KOPT-K1 (cell line): ENCODE measurements around the gene CHAF1B.

Source experiments
- H3K27ac ChIP-seq: fragments of 200-600 bp; sonication (generic); 2 replicates; pipeline ENCODE4 v1.5.1; 2016; ENCODE audit warnings: antibody characterized with exemption, mild to moderate bottlenecking, low read depth, low read length; ENCODE audit not compliant: poor library complexity, severe bottlenecking
- H3K36me3 ChIP-seq: fragments of 200-600 bp; sonication (generic); 2 replicates; pipeline ENCODE4 v1.5.1; 2017; ENCODE audit warnings: antibody characterized with exemption, mild to moderate bottlenecking, low read length, moderate library complexity; ENCODE audit not compliant: insufficient read depth
- H3K9me3 ChIP-seq: fragments of 200-600 bp; sonication (generic); 2 replicates; pipeline ENCODE4 v1.5.1; 2017; ENCODE audit warnings: antibody characterized with exemption, low read length, mild to moderate bottlenecking; ENCODE audit not compliant: insufficient read depth, poor library complexity, severe bottlenecking

Gene CHAF1B

GRCh38 chr21:36402339-36402738 lies 17.1 kb downstream of the CHAF1B start:
- Histone ChIP-seq H3K27ac (no peak overlapping the region), H3K9me3 (no peaks in the 10 kb centered on the region), H3K36me3 (peaks cover 85% of the 10 kb centered on the region)

GRCh38 chr21:36403713-36404112 lies 18.5 kb downstream of the CHAF1B start:
- Histone ChIP-seq H3K27ac (no peak overlapping the region), H3K9me3 (no peaks in the 10 kb centered on the region), H3K36me3 (peaks cover 84% of the 10 kb centered on the region)

- Histone ChIP-seq H3K9me3 (no peaks in the 10 kb centered on the region), H3K36me3 (peaks cover 88% of the 10 kb centered on the region), H3K27ac (no peak overlapping the region)
Observed at GRCh38 chr21:36408568-36408967, 23.4 kb downstream of the CHAF1B start.

GRCh38 chr21:36411301-36411700 lies 26.1 kb downstream of the CHAF1B start:
- Histone ChIP-seq H3K27ac (no peak overlapping the region), H3K36me3 (peaks cover 98% of the 10 kb centered on the region), H3K9me3 (no peaks in the 10 kb centered on the region)

GRCh38 chr21:36412916-36413315 lies 27.7 kb downstream of the CHAF1B start:
- H3K9me3 ChIP-seq, result no peaks in the 10 kb centered on the region
- H3K36me3 ChIP-seq, result peaks cover 97% of the 10 kb centered on the region

GRCh38 chr21:36415375-36415774 lies 30.2 kb downstream of the CHAF1B start:
- Histone ChIP-seq H3K9me3 (no peaks in the 10 kb centered on the region), H3K27ac (no peak overlapping the region), H3K36me3 (peaks cover 97% of the 10 kb centered on the region)

More at GRCh38 chr21:36412916-36413315, 27.7 kb downstream of the CHAF1B start:
- no peak overlapping the region for H3K27ac ChIP-seq

- no peak overlapping the region for H3K27ac ChIP-seq
- H3K9me3 ChIP-seq, result no peaks in the 10 kb centered on the region
- H3K36me3 ChIP-seq, result peaks cover 76% of the 10 kb centered on the region
Observed at GRCh38 chr21:36419241-36419640, 34.0 kb downstream of the CHAF1B start.

- no peak overlapping the region for H3K27ac ChIP-seq
Observed at GRCh38 chr21:36419996-36420395, 34.8 kb downstream of the CHAF1B start.

GRCh38 chr21:36420571-36421339 lies 35.6 kb downstream of the CHAF1B start:
- H3K36me3 ChIP-seq, result peaks cover 62% of the 10 kb centered on the region
- no peak overlapping the region for H3K27ac ChIP-seq
- H3K9me3 ChIP-seq, result no peaks in the 10 kb centered on the region

More at GRCh38 chr21:36419996-36420395, 34.8 kb downstream of the CHAF1B start:
- H3K9me3 ChIP-seq, result no peaks in the 10 kb centered on the region
- peaks cover 69% of the 10 kb centered on the region for H3K36me3 ChIP-seq

GRCh38 chr21:36422279-36423098 lies 37.3 kb downstream of the CHAF1B start:
- H3K9me3 ChIP-seq, result no peaks in the 10 kb centered on the region
- H3K27ac ChIP-seq, result no peak overlapping the region
- peaks cover 46% of the 10 kb centered on the region for H3K36me3 ChIP-seq

GRCh38 chr21:36423771-36424433 lies 38.7 kb downstream of the CHAF1B start:
- Histone ChIP-seq H3K27ac (no peak overlapping the region), H3K36me3 (peaks cover 32% of the 10 kb centered on the region), H3K9me3 (no peaks in the 10 kb centered on the region)

GRCh38 chr21:36424592-36424991 lies 39.4 kb downstream of the CHAF1B start:
- Histone ChIP-seq H3K9me3 (no peaks in the 10 kb centered on the region), H3K27ac (no peak overlapping the region), H3K36me3 (peaks cover 25% of the 10 kb centered on the region; the same call in 1 of the 2 replicates)

- Histone ChIP-seq H3K9me3 (no peaks in the 10 kb centered on the region), H3K36me3 (peaks cover 18% of the 10 kb centered on the region; the same call in 1 of the 2 replicates), H3K27ac (no peak overlapping the region)
Observed at GRCh38 chr21:36425286-36425685, 40.1 kb downstream of the CHAF1B start.

GRCh38 chr21:36427502-36427901 lies 42.3 kb downstream of the CHAF1B start:
- Histone ChIP-seq H3K36me3 (peaks cover 6% of the 10 kb centered on the region; the same call in 1 of the 2 replicates), H3K27ac (no peak overlapping the region), H3K9me3 (no peaks in the 10 kb centered on the region)
